Neural cell (in vitro differentiated cells): ENCODE data around the gene SPATA6L.

Source experiments
- EZH2 ChIP-seq: fragments of 200-600, 300-800 bp; shearing (Covaris generic), sonication (generic); IDR thresholded peaks from 2 replicates; pipeline ENCODE4 v1.6.1; 2014; ENCODE audit warnings: antibody characterized with exemption, low read length, borderline replicate concordance, mild to moderate bottlenecking; ENCODE audit not compliant: insufficient read depth, poor library complexity, severe bottlenecking
- POLR2AphosphoS5 ChIP-seq: IDR thresholded peaks from 2 replicates; pipeline ENCODE4 v1.6.1; 2012
- RAD21 ChIP-seq: fragments of 450-650 bp; conservative IDR thresholded peaks from 2 replicates; pipeline ENCODE4 v1.6.1; 2014; ENCODE audit warnings: antibody characterized with exemption, mild to moderate bottlenecking, moderate library complexity
- SMC3 ChIP-seq: fragments of 450-650 bp; conservative IDR thresholded peaks from 2 replicates; pipeline ENCODE4 v1.6.1; 2014; ENCODE audit warnings: antibody characterized with exemption, mild to moderate bottlenecking, moderate library complexity; ENCODE audit not compliant: poor library complexity
- TAF1 ChIP-seq: IDR thresholded peaks from 2 replicates; pipeline ENCODE4 v1.6.1; 2012; ENCODE audit warnings: low read depth
- TF ChIP-seq, protein P1 (sequence below): fragments of 450-650 bp; IDR thresholded peaks from 2 replicates; pipeline ENCODE4 v1.5.1; 2014; ENCODE audit warnings: antibody characterized with exemption, mild to moderate bottlenecking, moderate library complexity; ENCODE audit not compliant: poor library complexity, severe bottlenecking
- TF ChIP-seq, protein P2 (sequence below): IDR thresholded peaks from 2 replicates; pipeline ENCODE4 v1.6.1; 2012; ENCODE audit warnings: borderline replicate concordance

- TF ChIP-seq POLR2AphosphoS5 (no peak), TAF1 (no peak), EZH2 (no peak), RAD21 (no peak), SMC3 (no peak)
- TF ChIP-seq, protein P1, sequence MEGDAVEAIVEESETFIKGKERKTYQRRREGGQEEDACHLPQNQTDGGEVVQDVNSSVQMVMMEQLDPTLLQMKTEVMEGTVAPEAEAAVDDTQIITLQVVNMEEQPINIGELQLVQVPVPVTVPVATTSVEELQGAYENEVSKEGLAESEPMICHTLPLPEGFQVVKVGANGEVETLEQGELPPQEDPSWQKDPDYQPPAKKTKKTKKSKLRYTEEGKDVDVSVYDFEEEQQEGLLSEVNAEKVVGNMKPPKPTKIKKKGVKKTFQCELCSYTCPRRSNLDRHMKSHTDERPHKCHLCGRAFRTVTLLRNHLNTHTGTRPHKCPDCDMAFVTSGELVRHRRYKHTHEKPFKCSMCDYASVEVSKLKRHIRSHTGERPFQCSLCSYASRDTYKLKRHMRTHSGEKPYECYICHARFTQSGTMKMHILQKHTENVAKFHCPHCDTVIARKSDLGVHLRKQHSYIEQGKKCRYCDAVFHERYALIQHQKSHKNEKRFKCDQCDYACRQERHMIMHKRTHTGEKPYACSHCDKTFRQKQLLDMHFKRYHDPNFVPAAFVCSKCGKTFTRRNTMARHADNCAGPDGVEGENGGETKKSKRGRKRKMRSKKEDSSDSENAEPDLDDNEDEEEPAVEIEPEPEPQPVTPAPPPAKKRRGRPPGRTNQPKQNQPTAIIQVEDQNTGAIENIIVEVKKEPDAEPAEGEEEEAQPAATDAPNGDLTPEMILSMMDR = no peak
- TF ChIP-seq, protein P2, sequence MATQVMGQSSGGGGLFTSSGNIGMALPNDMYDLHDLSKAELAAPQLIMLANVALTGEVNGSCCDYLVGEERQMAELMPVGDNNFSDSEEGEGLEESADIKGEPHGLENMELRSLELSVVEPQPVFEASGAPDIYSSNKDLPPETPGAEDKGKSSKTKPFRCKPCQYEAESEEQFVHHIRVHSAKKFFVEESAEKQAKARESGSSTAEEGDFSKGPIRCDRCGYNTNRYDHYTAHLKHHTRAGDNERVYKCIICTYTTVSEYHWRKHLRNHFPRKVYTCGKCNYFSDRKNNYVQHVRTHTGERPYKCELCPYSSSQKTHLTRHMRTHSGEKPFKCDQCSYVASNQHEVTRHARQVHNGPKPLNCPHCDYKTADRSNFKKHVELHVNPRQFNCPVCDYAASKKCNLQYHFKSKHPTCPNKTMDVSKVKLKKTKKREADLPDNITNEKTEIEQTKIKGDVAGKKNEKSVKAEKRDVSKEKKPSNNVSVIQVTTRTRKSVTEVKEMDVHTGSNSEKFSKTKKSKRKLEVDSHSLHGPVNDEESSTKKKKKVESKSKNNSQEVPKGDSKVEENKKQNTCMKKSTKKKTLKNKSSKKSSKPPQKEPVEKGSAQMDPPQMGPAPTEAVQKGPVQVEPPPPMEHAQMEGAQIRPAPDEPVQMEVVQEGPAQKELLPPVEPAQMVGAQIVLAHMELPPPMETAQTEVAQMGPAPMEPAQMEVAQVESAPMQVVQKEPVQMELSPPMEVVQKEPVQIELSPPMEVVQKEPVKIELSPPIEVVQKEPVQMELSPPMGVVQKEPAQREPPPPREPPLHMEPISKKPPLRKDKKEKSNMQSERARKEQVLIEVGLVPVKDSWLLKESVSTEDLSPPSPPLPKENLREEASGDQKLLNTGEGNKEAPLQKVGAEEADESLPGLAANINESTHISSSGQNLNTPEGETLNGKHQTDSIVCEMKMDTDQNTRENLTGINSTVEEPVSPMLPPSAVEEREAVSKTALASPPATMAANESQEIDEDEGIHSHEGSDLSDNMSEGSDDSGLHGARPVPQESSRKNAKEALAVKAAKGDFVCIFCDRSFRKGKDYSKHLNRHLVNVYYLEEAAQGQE = no peak
Observed at GRCh38 chr9:4656621-4657020, 9.7 kb downstream of the SPATA6L start.
